ENCODE results near the gene ITPR2. TPM values are rescaled to one million over a fixed set of nuclear protein-coding genes. Genes with fewer than 3 reads are reported as not detected.
"Not testable (repeated sequence)": the region's sequence is repeated elsewhere in the genome, so short reads cannot be mapped to it uniquely, and the experiment has no call there.

ITPR2 gene
- total RNA-seq, 2 donors from 2014 or later: 38.8 to 40.3 TPM

DNA sequence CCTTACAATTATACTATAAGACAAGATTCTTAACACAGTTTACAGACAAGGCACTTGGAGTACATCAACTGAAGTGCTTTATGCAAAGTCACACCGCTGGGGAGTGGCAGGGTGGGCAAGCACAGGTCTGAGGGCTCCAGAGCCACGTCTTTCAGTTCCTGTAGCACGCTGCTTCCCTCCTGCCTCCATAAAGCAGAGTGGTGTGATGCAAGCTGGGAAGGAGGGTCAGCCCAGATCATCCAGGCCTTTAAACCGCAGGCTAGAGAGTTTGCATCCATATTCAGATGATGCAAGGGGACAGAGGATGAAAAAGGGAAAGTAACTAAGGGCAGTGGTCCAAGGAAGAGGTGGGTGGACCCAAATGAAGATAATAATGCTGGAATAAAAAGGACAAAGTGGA, 132.6 kb downstream of the ITPR2 start:
- intact Hi-C loops (cut with DNase I): no loop called here
- no peak for DNase-seq (ENCODE audit: low spot score)

DNA sequence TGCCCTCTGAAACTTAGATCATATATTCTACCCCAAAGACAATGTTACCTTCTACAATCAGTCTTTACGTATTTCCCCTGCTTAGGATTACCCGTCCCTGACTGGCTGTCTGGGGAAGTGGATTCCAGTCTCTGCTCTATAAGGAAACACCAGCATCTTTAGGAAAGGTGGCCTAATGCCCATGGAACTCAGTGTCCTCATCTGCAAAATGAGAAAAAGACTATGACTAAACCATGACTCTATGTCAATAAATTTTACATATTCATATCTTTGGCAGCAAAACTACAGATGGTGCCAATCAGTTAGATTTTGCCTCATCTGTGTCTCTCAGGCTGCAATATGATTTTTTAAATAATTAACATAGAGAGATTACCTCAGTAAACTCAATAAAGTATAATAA, 133.8 kb downstream of the ITPR2 start:
- intact Hi-C loops (cut with DNase I): no loop called here
- DNase-seq (ENCODE audit: low spot score): no peak

DNA sequence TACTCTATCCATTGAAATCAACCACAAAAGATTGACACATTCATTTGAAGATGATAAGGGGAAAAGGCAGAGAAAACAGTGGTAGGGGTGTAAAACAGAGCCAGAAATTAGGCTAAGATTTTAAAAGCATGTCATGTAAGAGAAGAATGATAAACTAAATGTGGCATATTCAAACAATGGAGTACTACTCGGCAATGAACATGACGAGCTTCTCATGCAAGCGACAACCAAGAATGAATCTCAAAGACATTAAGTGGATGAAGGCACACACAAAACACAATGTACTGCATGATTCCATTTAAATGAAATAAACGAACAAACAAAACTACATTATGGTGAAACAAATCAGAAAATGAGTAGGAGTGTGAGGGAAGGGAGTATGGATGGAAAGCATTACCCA, 134.8 kb downstream of the ITPR2 start:
- no peak for DNase-seq (ENCODE audit: low spot score)
- intact Hi-C loops (cut with DNase I): no loop called here

DNA sequence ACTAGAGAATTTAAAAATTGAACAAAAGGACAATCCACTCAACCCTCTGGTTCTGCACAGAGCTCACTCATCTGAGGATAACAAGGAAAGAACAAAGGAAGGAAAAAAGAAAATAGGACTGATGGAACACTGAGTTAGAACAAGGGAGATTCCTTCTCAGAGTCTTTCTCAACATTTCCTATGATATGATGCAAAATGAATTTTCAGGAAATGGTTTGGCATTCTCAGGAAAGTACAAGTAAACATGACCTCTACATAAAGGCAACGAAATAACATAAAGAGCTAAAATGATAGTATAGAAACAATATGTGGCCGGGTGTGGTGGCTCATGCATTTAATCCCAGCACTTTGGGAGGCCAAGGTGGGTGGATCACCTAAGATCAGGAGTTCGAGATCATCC, 135.8 kb downstream of the ITPR2 start:
- intact Hi-C loops (cut with DNase I): no loop called here
- DNase-seq (ENCODE audit: low spot score): no peak

DNA sequence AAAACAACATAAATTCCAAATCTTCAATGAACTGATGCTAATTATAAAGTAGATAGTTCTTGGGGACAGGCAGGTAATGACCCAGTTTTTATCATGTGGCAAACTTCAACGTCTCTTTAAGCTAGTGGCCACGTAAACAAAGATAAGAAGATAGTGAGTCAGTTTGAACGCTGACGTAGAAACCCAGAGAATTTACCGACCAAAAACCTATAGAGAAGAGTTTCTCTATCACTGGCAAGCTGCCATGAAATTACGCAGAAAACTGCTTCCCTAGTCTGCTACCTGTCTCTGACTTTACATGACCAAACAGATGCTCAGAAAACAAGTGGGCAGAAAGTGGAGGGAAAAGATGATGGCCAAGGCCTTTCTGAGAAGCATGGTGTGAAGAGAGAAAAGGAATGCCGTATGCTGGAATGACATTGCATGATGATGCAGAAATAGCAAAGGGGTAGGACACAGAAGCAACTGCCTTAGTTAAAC, 136.3 kb downstream of the ITPR2 start:
- intact Hi-C loops (cut with DNase I): no loop called here
- DNase-seq (ENCODE audit: low spot score): no peak

DNA sequence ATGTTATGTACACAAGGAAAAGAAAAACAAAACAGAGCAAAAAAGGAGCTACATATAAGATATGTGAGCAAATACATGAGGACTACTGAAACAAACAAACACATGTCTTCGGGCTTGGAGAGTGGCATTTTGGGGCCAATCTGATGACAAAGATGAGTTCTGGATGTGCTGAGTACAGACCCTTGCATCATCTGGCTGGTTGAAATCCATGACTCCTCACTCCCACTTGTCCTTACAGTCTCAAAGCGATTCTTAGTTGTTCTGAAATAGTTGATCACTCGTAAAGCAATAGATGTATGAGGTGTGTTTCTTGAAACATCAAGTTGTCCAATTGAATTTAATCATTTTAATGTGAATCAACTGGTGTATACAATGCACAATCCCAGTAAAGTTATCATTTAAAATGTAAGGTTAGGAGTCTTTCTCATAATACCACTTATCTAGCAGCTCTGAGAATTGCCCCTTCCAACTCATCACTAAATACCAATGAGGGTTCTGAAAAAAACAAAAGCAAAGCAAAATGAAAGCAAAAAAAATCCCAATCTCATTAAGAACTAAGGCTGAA, 136.9 kb downstream of the ITPR2 start:
- intact Hi-C loops (cut with DNase I): no loop called here
- DNase-seq (ENCODE audit: low spot score): no peak

DNA sequence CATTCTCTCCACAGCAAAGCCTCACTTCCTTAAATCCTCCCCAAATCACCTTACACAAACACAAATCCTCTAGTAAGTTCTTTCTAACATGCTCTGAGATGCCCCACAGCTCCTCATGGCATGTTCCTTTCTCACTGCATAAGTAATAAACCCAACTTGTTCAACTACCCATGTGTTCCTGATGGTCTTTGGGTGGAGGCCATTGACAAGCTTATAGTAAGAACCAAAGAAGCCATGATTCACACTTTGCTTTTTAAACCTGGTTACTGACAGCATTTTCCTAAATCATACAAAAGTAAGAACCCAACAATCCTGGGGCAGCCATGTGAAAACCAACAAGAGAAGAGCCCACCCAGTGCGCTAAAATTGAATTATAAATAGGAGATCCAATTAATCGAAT, 138.6 kb downstream of the ITPR2 start:
- DNase-seq (ENCODE audit: low spot score): no peak
- intact Hi-C loops (cut with DNase I): no loop called here

DNA sequence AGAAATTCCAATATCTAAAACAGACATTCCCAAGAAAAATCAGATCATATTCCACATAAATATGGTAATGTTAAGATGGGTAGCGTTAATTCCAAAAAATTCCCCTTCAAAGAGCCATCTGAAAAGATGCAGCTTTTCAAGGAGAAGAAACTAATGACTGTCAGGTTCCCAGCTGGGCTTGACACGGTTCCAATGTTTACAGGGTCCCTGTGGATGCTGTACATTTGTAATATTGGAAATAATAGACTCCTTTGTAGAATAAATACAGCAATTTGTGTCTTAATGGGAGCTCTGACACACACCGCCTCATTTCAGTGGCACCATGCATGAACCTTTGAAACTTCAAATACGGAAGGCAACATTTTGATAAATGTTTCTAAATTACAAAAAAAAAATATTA, 140.6 kb downstream of the ITPR2 start:
- no peak for DNase-seq (ENCODE audit: low spot score)
- intact Hi-C loops (cut with DNase I): no loop called here

DNA sequence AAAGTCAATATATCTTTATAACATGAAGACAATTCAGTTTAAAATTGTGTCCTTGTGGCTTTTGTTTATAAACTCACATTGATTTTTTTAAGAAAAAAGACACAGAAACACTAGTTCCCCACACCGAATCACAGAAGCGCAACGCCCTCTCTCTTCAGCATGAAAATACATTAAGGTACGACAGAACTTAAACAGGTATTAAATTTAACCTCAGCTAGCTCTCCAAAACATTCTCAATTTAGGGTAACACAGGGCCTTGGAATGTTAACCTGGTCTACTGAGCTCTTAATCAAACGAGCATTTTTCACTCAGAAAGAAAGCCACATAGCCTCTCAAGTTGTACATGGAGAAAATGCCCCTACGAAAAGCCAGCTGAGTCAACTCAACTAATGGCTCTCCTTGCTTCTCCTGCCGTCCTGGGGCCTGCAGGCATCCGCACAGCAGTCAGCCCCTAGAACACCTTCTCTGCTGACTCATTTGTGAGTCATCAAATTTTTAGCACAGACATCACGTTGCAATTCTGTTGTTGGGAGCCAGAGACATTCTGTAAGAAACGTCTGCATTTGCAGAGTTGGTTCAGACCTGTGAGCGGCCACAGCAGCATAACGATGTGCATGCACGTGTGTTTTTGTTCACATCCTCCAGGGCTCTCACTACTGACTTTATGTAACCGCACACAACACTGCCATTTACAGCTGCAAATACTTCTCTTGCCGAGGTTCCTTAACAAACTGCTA, 141.6 kb downstream of the ITPR2 start:
- intact Hi-C loops (cut with DNase I): no loop called here
- no peak for DNase-seq (ENCODE audit: low spot score)

DNA sequence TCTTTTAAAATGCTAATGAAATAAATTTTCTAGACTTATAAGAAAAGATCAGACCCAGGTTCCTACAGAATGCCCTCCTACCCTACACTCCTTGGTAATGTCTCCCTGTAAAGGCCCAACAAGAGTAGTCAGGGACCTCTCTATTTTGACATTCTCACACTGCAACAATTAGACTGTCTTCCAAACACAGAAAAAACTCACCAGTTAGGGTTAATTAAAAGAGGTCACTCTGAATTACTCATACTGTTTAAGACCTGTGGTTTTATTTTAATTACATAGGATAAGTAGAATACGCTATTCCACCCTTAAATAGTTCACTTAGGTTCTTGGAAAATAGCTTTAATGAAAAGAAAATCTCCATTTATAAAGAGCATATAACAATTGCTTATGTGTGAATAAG, 142.4 kb downstream of the ITPR2 start:
- DNase-seq (ENCODE audit: low spot score): no peak
- intact Hi-C loops (cut with DNase I): no loop called here

DNA sequence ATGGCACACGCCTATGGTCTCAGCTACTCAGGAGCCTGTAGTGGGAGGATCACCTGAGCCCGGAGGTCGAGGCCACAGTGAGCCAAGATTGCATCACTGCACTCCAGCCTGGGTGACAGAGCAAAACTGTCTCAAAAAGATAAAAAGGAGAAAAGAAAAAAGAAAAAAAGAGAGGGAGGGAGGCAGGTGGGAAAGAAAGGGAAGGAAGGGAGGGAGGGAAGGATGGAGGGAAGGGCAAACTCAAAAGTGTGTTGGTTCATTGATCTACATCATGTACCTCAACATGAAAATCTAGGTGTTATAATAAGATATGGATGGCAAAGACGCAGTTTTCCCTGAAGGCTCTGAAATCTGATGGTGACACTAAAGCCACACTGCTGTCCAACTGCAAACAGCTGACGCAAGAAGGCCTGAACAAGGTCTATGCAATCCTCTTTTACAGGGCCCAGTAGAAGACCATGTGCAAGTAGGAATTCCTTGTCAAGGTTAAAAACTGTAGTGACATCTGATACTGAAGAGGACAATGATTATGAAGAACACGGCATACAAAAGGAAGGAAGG, 143.6 kb downstream of the ITPR2 start:
- intact Hi-C loops (cut with DNase I): no loop called here

DNA sequence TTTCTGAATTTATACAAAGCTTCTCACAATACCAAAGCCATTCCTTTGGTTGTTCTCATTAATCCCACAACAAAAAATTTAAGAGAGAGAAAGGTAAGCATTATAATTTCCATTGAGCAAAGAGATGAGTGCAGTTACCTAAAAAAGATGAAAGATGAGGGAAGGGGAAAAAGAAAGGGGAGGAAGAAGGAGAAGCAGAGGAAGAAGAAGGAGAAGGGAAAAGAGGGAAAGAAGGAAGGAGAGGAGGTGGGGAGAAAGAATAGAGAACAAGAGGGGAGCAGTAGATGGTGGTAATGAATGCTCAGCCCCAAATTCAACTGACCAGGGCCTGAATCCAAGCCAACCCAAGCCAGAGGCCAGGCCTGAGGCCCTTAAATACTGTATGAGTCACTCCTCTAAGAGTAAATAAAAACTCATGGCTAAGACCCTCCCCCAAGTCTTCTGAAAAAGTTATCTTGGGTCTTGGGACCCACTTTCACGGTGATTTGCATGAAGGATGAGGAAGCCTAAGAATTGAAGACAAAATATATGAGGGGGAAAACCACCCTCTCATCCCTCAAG, 144.6 kb downstream of the ITPR2 start:
- intact Hi-C loops (cut with DNase I): no loop called here
- DNase-seq (ENCODE audit: low spot score): no peak

More for the DNA sequence above, 143.6 kb downstream of the ITPR2 start:
- DNase-seq (ENCODE audit: low spot score): no peak

DNA sequence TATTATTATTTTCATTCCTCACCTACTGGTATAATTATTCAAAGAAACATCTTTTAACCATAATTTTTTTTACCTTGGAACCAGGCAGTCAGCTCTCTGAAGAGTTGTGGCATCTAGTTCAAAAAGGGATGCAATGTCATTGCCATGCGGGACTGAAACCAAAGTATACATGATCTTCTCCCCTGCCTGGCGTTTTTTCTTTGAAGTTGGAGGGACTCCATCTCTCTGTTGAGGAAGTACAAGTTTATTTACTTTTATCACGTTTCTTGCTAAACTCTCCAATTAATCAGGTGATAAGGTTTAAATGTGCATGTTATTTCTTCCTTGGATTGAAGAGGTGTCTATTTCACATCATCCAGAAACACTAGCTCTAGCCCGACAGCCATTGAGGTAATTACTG, 146.6 kb downstream of the ITPR2 start:
- intact Hi-C loops (cut with DNase I): no loop called here
- no peak for DNase-seq (ENCODE audit: low spot score)

DNA sequence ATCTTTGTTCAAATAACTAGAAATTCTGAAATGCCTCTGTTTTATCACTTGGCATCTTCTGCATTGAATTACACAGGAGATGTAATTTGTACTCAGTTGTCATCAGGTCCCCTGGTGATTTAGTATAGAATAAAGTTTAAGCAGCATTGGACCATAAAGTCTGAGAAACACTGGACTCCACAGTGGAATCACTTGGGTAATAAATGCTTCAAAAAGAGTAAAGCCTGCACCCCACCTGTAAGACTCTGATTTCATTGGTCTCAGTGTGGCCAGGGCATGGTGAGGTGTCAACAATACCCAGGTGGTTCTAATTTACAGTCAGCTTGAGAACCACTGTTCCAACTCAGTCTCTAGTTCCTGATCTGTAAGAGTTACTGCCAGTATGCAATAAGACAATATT, 148.9 kb downstream of the ITPR2 start:
- intact Hi-C loops (cut with DNase I): no loop called here
- no peak for DNase-seq (ENCODE audit: low spot score)

DNA sequence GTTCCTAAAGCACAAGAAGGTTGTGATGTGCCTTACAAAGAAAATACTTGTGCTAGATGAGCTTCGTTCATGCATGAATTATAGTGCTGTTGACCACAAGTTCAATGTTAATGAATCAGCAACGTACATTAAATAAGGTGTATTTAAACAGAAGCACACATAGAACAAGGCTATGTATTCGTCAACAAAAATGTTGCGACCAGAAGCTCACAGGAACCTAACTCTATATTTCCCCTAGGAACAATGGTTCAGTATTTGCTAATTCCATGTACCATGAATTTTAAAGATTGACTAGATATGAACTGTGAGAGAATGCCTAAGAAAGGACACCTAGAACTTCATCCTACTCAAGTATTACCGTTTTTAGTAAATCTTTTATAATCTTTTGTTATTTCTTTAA, 149.6 kb downstream of the ITPR2 start:
- intact Hi-C loops (cut with DNase I): no loop called here
- no peak for DNase-seq (ENCODE audit: low spot score)

DNA sequence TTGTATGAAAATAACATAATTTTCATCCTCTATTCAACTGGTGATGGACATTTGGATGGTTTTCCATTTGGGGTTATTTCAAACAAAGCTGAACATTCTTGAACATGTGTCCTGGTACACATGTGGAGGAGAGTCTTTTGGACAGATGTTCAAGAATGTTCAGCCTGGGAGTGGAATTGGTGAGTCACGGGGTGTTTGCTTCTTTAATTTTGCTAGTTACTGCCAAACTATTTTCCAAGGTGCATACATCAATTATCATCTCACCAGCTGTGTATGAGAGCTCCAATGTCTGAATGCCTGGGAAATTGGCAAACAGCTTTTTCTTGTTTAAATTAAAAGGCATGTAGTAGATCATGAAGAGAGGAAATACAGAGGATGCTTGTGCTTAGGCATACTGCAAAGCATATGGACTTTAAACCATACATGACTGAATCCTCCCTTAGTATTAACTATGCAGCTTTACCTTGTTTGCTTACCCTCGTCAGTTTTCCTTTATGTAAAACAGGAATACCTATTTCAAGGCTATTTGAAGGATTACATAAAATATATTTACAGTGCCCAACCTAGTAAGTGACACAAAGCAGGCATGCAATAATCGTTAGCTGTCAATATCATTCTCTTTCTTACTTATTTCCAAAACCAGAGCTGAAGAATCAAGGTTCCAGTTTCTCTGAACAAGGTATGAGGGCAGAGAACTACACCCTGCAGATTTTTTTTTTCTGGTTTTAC, 152.1 kb downstream of the ITPR2 start:
- intact Hi-C loops (cut with DNase I): no loop called here

DNA sequence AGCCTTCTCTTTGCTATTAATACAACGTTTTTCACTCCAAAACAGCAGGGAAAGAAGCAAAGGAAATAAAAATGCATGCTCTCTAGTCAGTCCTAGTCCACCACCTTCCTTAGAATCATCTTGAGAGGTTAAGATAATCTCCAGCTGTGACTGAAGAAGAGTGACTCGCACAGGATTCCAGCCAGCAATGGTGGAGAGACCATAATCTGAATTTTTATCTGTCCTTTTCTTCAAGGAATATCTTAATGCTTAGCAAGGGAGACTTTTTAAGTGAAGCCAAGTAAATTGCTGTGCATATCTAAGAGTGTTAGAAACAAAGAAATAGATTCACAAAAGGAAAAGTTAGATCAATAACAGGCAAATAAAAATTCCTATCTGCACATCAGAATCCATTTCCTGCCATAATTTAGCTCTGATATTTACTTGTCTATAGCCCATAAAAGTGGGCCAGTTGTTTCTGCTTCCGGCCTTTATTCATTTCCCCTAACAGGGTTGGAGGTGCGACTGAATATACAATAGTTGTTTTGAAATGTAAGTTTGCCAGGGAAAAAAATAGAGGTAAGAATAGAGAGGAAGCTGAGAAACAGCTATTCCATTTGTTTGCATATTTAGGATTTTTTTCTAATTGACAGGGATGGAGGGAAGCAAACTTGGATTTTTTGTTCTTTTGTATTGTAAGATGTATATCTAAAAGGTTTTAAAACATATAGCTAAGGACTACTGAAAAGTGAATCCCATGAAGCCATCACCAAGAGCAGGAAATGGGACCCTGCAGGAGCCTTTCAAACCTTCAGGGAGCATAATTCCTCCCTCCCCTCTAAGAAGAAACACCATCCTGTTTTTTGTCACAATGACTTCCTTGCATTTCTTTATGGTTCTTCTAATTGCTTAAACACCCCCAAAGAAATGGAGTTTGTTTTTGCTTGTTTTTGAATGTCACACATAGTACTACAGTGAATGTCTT, 154.0 kb downstream of the ITPR2 start:
- DNase-seq (ENCODE audit: low spot score): no peak
- intact Hi-C loops (cut with DNase I): no loop called here

More for the DNA sequence above, 152.1 kb downstream of the ITPR2 start:
- no peak for DNase-seq (ENCODE audit: low spot score)

DNA sequence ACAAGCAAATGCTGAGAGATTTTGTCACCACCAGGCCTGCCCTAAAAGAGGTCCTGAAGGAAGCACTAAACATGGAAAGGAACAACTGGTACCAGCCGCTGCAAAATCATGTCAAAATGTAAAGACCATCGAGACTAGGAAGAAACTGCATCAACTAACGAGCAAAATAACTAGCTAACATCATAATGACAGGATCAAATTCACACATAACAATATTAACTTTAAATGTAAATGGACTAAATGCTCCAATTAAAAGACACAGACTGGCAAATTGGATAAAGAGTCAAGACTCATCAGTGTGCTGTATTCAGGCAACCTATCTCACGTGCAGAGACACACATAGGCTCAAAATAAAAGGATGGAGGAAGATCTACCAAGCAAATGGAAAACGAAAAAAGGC, 161.5 kb downstream of the ITPR2 start:
- DNase-seq (ENCODE audit: low spot score); intact Hi-C loops (cut with DNase I): not testable (repeated sequence)

DNA sequence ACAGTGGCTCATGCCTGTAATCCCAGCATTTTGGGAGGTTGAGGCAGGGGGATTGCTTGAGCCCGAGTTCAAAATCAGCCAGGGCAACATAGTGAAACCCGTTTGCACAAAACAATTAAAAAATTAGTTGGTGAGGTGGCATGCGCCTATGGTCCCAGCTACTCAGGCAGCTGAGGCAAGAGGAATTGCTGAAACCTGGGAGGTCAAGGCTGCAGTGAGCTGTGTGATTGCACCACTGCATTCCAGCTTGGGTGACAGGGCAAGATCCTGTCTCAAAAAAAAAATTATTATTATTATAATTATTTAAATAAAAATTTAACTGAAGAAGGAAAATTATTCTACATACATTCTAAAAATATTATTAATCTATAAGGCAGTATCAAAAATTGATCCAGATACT, 164.1 kb downstream of the ITPR2 start:
- intact Hi-C loops (cut with DNase I): no loop called here
- DNase-seq (ENCODE audit: low spot score): no peak
